Neural progenitor cell (in vitro differentiated cells): ENCODE measurements around the gene RSL1D1. TPM values are rescaled to one million over a fixed set of nuclear protein-coding genes. Genes with fewer than 3 reads are reported as not detected.
A peak's percentile ranks its signal among the peaks of the same experiment; 100 is the strongest.

Source experiments
- DNase-seq: peaks from one replicate; pipeline ENCODE4 v3.0.0-alpha.2; 2016; ENCODE audit warnings: low spot score
- H2AFZ ChIP-seq: fragments of 200-600 bp; sonication (generic); replicated peaks from 2 replicates; pipeline ENCODE4 v1.6.1; 2016; ENCODE audit warnings: antibody characterized with exemption
- H3F3A ChIP-seq: fragments of 200-600 bp; sonication (generic); 2 replicates; pipeline ENCODE4 v1.6.1; 2016; ENCODE audit warnings: antibody characterized with exemption, low read depth
- H3K27ac ChIP-seq: fragments of 200-600 bp; sonication (generic); 2 replicates; pipeline ENCODE4 v1.5.1; 2016; ENCODE audit warnings: mild to moderate bottlenecking
- H3K27me3 ChIP-seq: fragments of 200-600 bp; sonication (generic); 2 replicates; pipeline ENCODE4 v1.6.1; 2016; ENCODE audit warnings: mild to moderate bottlenecking, moderate library complexity
- H3K36me3 ChIP-seq: fragments of 200-600 bp; sonication (generic); 2 replicates; pipeline ENCODE4 v1.5.1; 2016
- H3K4me1 ChIP-seq: fragments of 200-600 bp; sonication (generic); 2 replicates; pipeline ENCODE4 v1.6.1; 2016; ENCODE audit warnings: mixed run types
- H3K4me2 ChIP-seq: fragments of 200-600 bp; sonication (generic); 2 replicates; pipeline ENCODE4 v1.6.1; 2016
- H3K4me3 ChIP-seq: fragments of 200-600 bp; sonication (generic); 2 replicates; pipeline ENCODE4 v1.5.1; 2016
- H3K79me2 ChIP-seq: fragments of 200-600 bp; sonication (generic); 2 replicates; pipeline ENCODE4 v1.6.1; 2016; ENCODE audit warnings: low read depth
- H3K9ac ChIP-seq: fragments of 200-600 bp; sonication (generic); 2 replicates; pipeline ENCODE4 v1.6.1; 2016
- H3K9me3 ChIP-seq: fragments of 200-600 bp; sonication (generic); 2 replicates; pipeline ENCODE4 v1.5.1; 2016; ENCODE audit warnings: low read depth
- H4K20me1 ChIP-seq: fragments of 200-600 bp; sonication (generic); 2 replicates; pipeline ENCODE4 v1.6.1; 2016; ENCODE audit warnings: low read depth
- H3K27ac Mint-ChIP-seq: 3 replicates; pipeline ENCODE4 v1.8.0; 2021; ENCODE audit warnings: mixed read lengths
- H3K27me3 Mint-ChIP-seq: 2 replicates; pipeline ENCODE4 v1.8.0; 2022; ENCODE audit warnings: low read depth, mild to moderate bottlenecking, inconsistent platforms, moderate library complexity, mixed read lengths; ENCODE audit not compliant: insufficient read depth
- H3K36me3 Mint-ChIP-seq: 3 replicates; pipeline ENCODE4 v1.8.0; 2021; ENCODE audit warnings: mixed read lengths
- H3K4me1 Mint-ChIP-seq: 3 replicates; pipeline ENCODE4 v1.8.0; 2021; ENCODE audit warnings: mixed read lengths
- H3K4me3 Mint-ChIP-seq: 3 replicates; pipeline ENCODE4 v1.8.0; 2021; ENCODE audit warnings: mild to moderate bottlenecking, moderate library complexity, mixed read lengths
- H3K9me3 Mint-ChIP-seq: 3 replicates; pipeline ENCODE4 v1.8.0; 2020; ENCODE audit warnings: mixed read lengths
- EZH2 ChIP-seq: fragments of 200-600 bp; sonication (generic); IDR thresholded peaks from 2 replicates; pipeline ENCODE4 v1.6.1; 2017; ENCODE audit warnings: antibody characterized with exemption, mild to moderate bottlenecking, moderate library complexity
- EZH2phosphoT487 ChIP-seq: fragments of 200-600 bp; sonication (generic); IDR thresholded peaks from 2 replicates; pipeline ENCODE4 v1.6.1; 2017; ENCODE audit warnings: antibody characterized with exemption
- total RNA-seq: library from RNA; depleted of rRNA; stranded (reverse); fragments of >200 nt; gene quantifications from 2 replicates; pipeline ENCODE4 v1.2.3, GENCODE V29; 2015; ENCODE audit warnings: low replicate concordance
- TF ChIP-seq, protein P1 (sequence below): fragments of 200-600 bp; sonication (generic); IDR thresholded peaks from 2 replicates; pipeline ENCODE4 v1.5.1; 2017; ENCODE audit warnings: antibody characterized with exemption, mild to moderate bottlenecking

RSL1D1 gene
- total RNA-seq, 1 donor from 2014 or later = 384 TPM

DNA sequence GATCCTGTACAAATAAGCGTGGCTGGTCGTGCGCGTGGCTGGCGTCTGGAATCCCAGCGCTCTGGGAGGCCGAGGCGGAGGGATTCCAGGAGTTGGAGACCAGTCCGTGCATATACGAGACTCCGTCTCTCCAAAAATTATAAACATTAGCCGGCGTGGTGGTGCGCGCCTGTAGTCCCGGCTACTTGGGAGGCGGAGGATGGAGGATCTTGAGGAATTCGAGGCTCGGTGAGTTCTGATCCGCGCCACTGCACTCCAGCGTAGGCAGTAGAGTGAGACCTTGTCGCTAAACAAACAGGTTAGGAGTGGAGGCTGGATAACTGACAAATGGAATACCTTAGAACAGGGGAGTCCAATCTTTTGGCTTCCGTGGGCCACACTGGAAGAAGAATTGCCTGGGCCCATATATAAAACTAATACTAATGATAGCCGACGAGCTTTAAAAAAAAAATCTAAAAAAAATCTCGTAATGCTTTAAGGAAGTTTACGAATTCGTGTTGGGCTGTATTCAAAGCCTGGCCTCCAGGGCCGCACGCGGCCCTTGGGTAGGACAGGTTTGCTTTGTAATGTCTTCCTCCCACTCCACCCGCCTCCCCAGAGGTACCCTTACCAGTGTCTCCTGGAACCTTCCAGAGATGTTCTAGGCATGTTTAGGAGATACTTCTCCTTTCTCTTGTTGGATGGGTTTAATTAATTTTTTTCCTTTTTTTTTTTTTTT is 909 bp upstream of the RSL1D1 start:
- Histone ChIP-seq H4K20me1 (peaks cover 13% of the 10 kb centered on the region), H3F3A (peaks cover 4% of the 10 kb centered on the region), H3K9ac (peak overlapping the region; percentile 65), H3K4me2 (peak overlapping the region; percentile 87), H3K27me3 (no peaks in the 10 kb centered on the region), H3K4me1 (peaks cover 15% of the 10 kb centered on the region), H3K27ac (no peak overlapping the region), H2AFZ (no peak overlapping the region), H3K79me2 (peaks cover 73% of the 10 kb centered on the region), H3K36me3 (peaks cover 16% of the 10 kb centered on the region), H3K9me3 (no peaks in the 10 kb centered on the region), H3K4me3 (peak overlapping the region; percentile 72)
- Mint-ChIP-seq H3K27me3 (no peaks in the 10 kb centered on the region), H3K4me3 (peak overlapping the region; percentile 97), H3K27ac (peak overlapping the region; percentile 25), H3K36me3 (peaks cover 11% of the 10 kb centered on the region), H3K4me1 (peaks cover 10% of the 10 kb centered on the region), H3K9me3 (no peaks in the 10 kb centered on the region)
- DNase-seq = no peak
- TF ChIP-seq EZH2phosphoT487 = no peak
- TF ChIP-seq, protein P1, sequence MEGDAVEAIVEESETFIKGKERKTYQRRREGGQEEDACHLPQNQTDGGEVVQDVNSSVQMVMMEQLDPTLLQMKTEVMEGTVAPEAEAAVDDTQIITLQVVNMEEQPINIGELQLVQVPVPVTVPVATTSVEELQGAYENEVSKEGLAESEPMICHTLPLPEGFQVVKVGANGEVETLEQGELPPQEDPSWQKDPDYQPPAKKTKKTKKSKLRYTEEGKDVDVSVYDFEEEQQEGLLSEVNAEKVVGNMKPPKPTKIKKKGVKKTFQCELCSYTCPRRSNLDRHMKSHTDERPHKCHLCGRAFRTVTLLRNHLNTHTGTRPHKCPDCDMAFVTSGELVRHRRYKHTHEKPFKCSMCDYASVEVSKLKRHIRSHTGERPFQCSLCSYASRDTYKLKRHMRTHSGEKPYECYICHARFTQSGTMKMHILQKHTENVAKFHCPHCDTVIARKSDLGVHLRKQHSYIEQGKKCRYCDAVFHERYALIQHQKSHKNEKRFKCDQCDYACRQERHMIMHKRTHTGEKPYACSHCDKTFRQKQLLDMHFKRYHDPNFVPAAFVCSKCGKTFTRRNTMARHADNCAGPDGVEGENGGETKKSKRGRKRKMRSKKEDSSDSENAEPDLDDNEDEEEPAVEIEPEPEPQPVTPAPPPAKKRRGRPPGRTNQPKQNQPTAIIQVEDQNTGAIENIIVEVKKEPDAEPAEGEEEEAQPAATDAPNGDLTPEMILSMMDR = no peak
- no peak for TF ChIP-seq EZH2

DNA sequence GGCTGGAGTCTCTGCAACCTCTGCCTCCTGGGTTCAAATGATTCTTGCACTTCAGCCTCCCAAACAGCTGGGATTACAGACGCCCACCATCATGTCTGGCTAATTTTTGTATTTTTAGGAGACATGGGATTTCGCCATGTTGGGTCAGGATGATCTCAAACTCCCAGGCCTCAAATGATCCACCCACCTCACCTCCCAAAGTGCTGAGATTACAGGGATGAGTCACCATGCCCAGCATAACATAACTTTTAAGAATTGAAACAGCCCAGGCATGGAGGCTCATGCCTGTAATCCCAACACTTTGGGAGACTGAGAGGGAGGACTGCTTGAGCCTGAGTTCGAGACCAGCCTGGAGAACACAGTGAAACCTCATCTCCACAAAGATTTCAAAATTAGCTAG is 2.5 kb downstream of the RSL1D1 start:
- Histone ChIP-seq H3K27me3 (no peaks in the 10 kb centered on the region), H3K4me2 (no peak overlapping the region), H3K4me3 (no peak overlapping the region), H3K36me3 (peaks cover 28% of the 10 kb centered on the region), H3K27ac (no peak overlapping the region), H3K4me1 (peaks cover 15% of the 10 kb centered on the region), H2AFZ (no peak overlapping the region), H3K79me2 (peaks cover 90% of the 10 kb centered on the region), H3F3A (peaks cover 6% of the 10 kb centered on the region), H4K20me1 (peaks cover 27% of the 10 kb centered on the region), H3K9ac (no peak overlapping the region), H3K9me3 (no peaks in the 10 kb centered on the region)
- no peak for DNase-seq
- H3K27me3 Mint-ChIP-seq = no peaks in the 10 kb centered on the region
- H3K4me1 Mint-ChIP-seq = peaks cover 10% of the 10 kb centered on the region
- peaks cover 28% of the 10 kb centered on the region for H3K36me3 Mint-ChIP-seq
- H3K9me3 Mint-ChIP-seq = no peaks in the 10 kb centered on the region
- H3K4me3 Mint-ChIP-seq = no peak overlapping the region
- TF ChIP-seq EZH2phosphoT487 = no peak
- TF ChIP-seq, protein P1 = no peak
- no peak for TF ChIP-seq EZH2
- no peak overlapping the region for H3K27ac Mint-ChIP-seq

DNA sequence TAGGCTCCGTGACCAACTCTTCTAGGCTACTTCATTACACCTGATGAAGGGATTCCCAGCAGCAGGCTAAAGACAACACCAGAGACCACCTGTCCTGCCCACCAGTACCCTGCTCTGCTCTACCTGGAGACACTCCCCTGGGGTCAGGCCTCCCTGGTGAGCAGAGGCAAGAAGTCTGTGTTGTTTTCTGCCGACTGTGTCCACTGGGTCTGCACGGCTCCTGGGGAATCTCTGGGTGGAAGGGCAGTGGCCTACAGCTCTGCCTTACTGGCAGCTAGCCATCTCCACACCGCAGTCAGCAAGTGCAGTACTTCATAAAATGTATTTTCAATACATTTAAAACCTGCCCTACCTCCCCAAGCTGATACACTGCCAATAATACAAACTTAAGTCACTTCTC is 6.8 kb downstream of the RSL1D1 start:
- H4K20me1 ChIP-seq = peaks cover 34% of the 10 kb centered on the region
- H3K27me3 ChIP-seq = no peaks in the 10 kb centered on the region
- H3K79me2 ChIP-seq = peaks cover 56% of the 10 kb centered on the region
- no peak overlapping the region for H3K9ac ChIP-seq
- Mint-ChIP-seq H3K9me3 (no peaks in the 10 kb centered on the region), H3K4me1 (no peaks in the 10 kb centered on the region), H3K36me3 (peaks cover 34% of the 10 kb centered on the region), H3K4me3 (no peak overlapping the region), H3K27ac (no peak overlapping the region), H3K27me3 (no peaks in the 10 kb centered on the region)
- DNase-seq = no peak
- H3K9me3 ChIP-seq = no peaks in the 10 kb centered on the region
- H3F3A ChIP-seq = peaks cover 6% of the 10 kb centered on the region
- H3K4me1 ChIP-seq = peaks cover 3% of the 10 kb centered on the region
- no peak overlapping the region for H3K27ac ChIP-seq
- no peak overlapping the region for H2AFZ ChIP-seq
- no peak overlapping the region for H3K4me2 ChIP-seq
- H3K36me3 ChIP-seq = peaks cover 48% of the 10 kb centered on the region
- H3K4me3 ChIP-seq = no peak overlapping the region
- TF ChIP-seq EZH2phosphoT487 (no peak), EZH2 (no peak)
- TF ChIP-seq, protein P1 = no peak
